Keratinocyte (primary cell): ENCODE data around the gene TRPM1. TPM values are rescaled to one million over a fixed set of nuclear protein-coding genes. Genes with fewer than 3 reads are reported as not detected.

Experiments used
- DNase-seq: peaks from one replicate; pipeline ENCODE4 v3.0.0-alpha.2; 2011; ENCODE audit warnings: low read depth, missing footprints, low spot score
- FAIRE-seq: peaks from 2 replicates; lab custom pipeline; 2011; peaks lifted over from hg19 to GRCh38; lab: Jason Lieb, UNC
- H2AFZ ChIP-seq: 2 replicates; pipeline ENCODE4 v1.6.0; 2012; ENCODE audit warnings: low read length, control low read depth, inconsistent platforms; ENCODE audit not compliant: control insufficient read depth
- H3K27ac ChIP-seq: 2 replicates; pipeline ENCODE4 v1.5.1; 2011; ENCODE audit warnings: low read length; ENCODE audit not compliant: control insufficient read depth, insufficient read depth
- H3K27me3 ChIP-seq: 3 replicates; pipeline ENCODE4 v1.6.0; 2011; ENCODE audit warnings: low read length; ENCODE audit not compliant: control insufficient read depth, insufficient read depth; ENCODE audit errors: extremely low read depth
- H3K36me3 ChIP-seq, 2 experiments: 2 replicates in 1 of 2; 3 replicates in 1 of 2; pipeline ENCODE4 v1.5.1; 2011; ENCODE audit warnings: low read length in 2 of 2, mild to moderate bottlenecking in 1 of 2; ENCODE audit not compliant: control insufficient read depth in 2 of 2, insufficient read depth in 2 of 2; ENCODE audit errors: extremely low read depth in 1 of 2
- H3K4me1 ChIP-seq: 3 replicates; pipeline ENCODE4 v1.5.1; 2011; ENCODE audit warnings: low read length; ENCODE audit not compliant: control insufficient read depth, insufficient read depth; ENCODE audit errors: extremely low read depth
- H3K4me2 ChIP-seq: 3 replicates; pipeline ENCODE4 v1.6.0; 2011; ENCODE audit warnings: low read depth, low read length; ENCODE audit not compliant: control insufficient read depth, insufficient read depth; ENCODE audit errors: extremely low read depth
- H3K4me3 ChIP-seq, 3 experiments: fragments of 200-600 bp in 1 of 3; sonication (generic) in 1 of 3; 2 replicates in 2 of 3; 3 replicates in 1 of 3; pipeline ENCODE4 v1.5.1; 2011 to 2016; ENCODE audit warnings: low read length in 3 of 3, mild to moderate bottlenecking in 3 of 3, control low read depth in 2 of 3, inconsistent platforms in 1 of 3, low read depth in 1 of 3, mixed read lengths in 1 of 3, mixed run types in 1 of 3, moderate library complexity in 1 of 3; ENCODE audit not compliant: control insufficient read depth in 2 of 3, insufficient read depth in 2 of 3; ENCODE audit errors: extremely low read depth in 1 of 3
- H3K79me2 ChIP-seq: 2 replicates; pipeline ENCODE4 v1.6.0; 2012; ENCODE audit warnings: low read length; ENCODE audit not compliant: control insufficient read depth, insufficient read depth
- H3K9ac ChIP-seq: 3 replicates; pipeline ENCODE4 v1.6.0; 2011; ENCODE audit warnings: low read length; ENCODE audit not compliant: control insufficient read depth, insufficient read depth; ENCODE audit errors: extremely low read depth
- H3K9me1 ChIP-seq: 3 replicates; pipeline ENCODE4 v1.6.0; 2011; ENCODE audit warnings: low read length; ENCODE audit not compliant: control insufficient read depth, insufficient read depth; ENCODE audit errors: extremely low read depth
- H3K9me3 ChIP-seq: 2 replicates; pipeline ENCODE4 v1.5.1; 2012; ENCODE audit warnings: low read depth, low read length; ENCODE audit not compliant: control insufficient read depth
- H4K20me1 ChIP-seq: 3 replicates; pipeline ENCODE4 v1.6.0; 2011; ENCODE audit warnings: low read length; ENCODE audit not compliant: control insufficient read depth, insufficient read depth; ENCODE audit errors: extremely low read depth
- CTCF ChIP-seq, 3 experiments: IDR thresholded peaks in 1 of 3; conservative IDR thresholded peaks in 1 of 3; optimal IDR thresholded peaks in 1 of 3; 2 replicates in 2 of 3; 3 replicates in 1 of 3; pipeline versions ENCODE3 to v1.5.1; 2011; ENCODE audit warnings: low read length in 3 of 3, mild to moderate bottlenecking in 3 of 3, moderate library complexity in 2 of 3, control low read depth in 1 of 3, inconsistent platforms in 1 of 3; ENCODE audit not compliant: insufficient read depth in 2 of 3; ENCODE audit errors: extremely low read depth in 1 of 3
- EZH2 ChIP-seq: IDR thresholded peaks from one replicate; pipeline ENCODE4 v1.6.1; 2012; ENCODE audit warnings: inconsistent platforms, mild to moderate bottlenecking, low read length, moderate library complexity
- dilution Hi-C: fragments of 300-500 bp; cut with MboI; formaldehyde crosslinking; loops from one replicate; pipeline ENCODE4 v1.7.0; 2020; ENCODE audit warnings: low sequenced_read_pairs; ENCODE audit not compliant: extremely low pct_ligation_motif_present
- polyA plus RNA-seq, 5 experiments: library from polyadenylated mRNA; depleted of rRNA in 3 of 5; stranded (reverse) in 3 of 5; stranded (forward) in 1 of 5; unstranded in 1 of 5; fragments of >200 nt; gene quantifications; 1 replicate in 1 of 5; 2 replicates in 3 of 5; 3 replicates in 1 of 5; pipeline versions ENCODE4 v1.2.1 to v1.2.3, GENCODE V29; 2011 to 2012; ENCODE audit warnings: missing spikeins in 2 of 5, low read depth in 1 of 5, low replicate concordance in 1 of 5

Gene TRPM1
- polyA plus RNA-seq, 1 donor (not counting 4 experiments of a cell fraction or from before 2014, with no cell fraction given) = 0.17 TPM

GRCh38 chr15:31083370-31083780 is 18.1 kb downstream of the TRPM1 start:
- FAIRE-seq = no peak

GRCh38 chr15:31082771-31083369 is 18.7 kb downstream of the TRPM1 start:
- Histone ChIP-seq H3K36me3 (no peaks in the 10 kb centered on the region), H3K27me3 (no peaks in the 10 kb centered on the region), H4K20me1 (no peaks in the 10 kb centered on the region), H3K4me3 (no peak overlapping the region), H3K4me1 (peaks cover 25% of the 10 kb centered on the region), H3K27ac (no peak overlapping the region), H3K9me3 (no peaks in the 10 kb centered on the region), H3K9me1 (no peaks in the 10 kb centered on the region), H2AFZ (no peak overlapping the region), H3K4me2 (no peak overlapping the region), H3K9ac (no peak overlapping the region), H3K79me2 (no peaks in the 10 kb centered on the region)
- FAIRE-seq = no peak
- DNase-seq = no peak
- no peak for TF ChIP-seq EZH2
- no peak for TF ChIP-seq CTCF (optimal IDR thresholded peaks at IDR 0.05 in 1 of 3, IDR thresholded peaks at IDR 0.05 in 1 of 3, conservative IDR thresholded peaks at IDR 0.05 in 1 of 3; ENCODE audit: extremely low read depth in 1 of 3, insufficient read depth in 2 of 3, low read length in 3 of 3)
- dilution Hi-C loops = no loop called here

More at GRCh38 chr15:31083370-31083780, 18.1 kb downstream of the TRPM1 start:
- no peak overlapping the region for H3K9ac ChIP-seq
- H3K79me2 ChIP-seq = no peaks in the 10 kb centered on the region
- H3K4me2 ChIP-seq = no peak overlapping the region
- no peak overlapping the region for H3K27ac ChIP-seq
- no peaks in the 10 kb centered on the region for H3K36me3 ChIP-seq
- H3K4me1 ChIP-seq = peaks cover 25% of the 10 kb centered on the region
- H3K9me1 ChIP-seq = no peaks in the 10 kb centered on the region
- H3K9me3 ChIP-seq = no peaks in the 10 kb centered on the region
- H2AFZ ChIP-seq = no peak overlapping the region
- no peaks in the 10 kb centered on the region for H4K20me1 ChIP-seq
- no peaks in the 10 kb centered on the region for H3K27me3 ChIP-seq
- TF ChIP-seq EZH2 = no peak
- TF ChIP-seq CTCF (optimal IDR thresholded peaks at IDR 0.05 in 1 of 3, IDR thresholded peaks at IDR 0.05 in 1 of 3, conservative IDR thresholded peaks at IDR 0.05 in 1 of 3; ENCODE audit: extremely low read depth in 1 of 3, insufficient read depth in 2 of 3, low read length in 3 of 3) = no peak
- DNase-seq = no peak
- dilution Hi-C loops = no loop called here
- H3K4me3 ChIP-seq = peak overlapping the region in 1 of 3 experiments; percentile 18
